SJSA1 (cell line): ENCODE results near the gene ZDHHC11. TPM values are rescaled to one million over a fixed set of nuclear protein-coding genes. Genes with fewer than 3 reads are reported as not detected.
"Not testable (repeated sequence)": the region's sequence is repeated elsewhere in the genome, so short reads cannot be mapped to it uniquely, and the experiment has no call there.

ENCODE experiments used
- DNase-seq, 2 experiments: peaks; one replicate each; pipeline ENCODE4 v3.0.0-alpha.2; 2015 to 2020; ENCODE audit warnings: low spot score in 2 of 2, low read depth in 1 of 2
- H3K27ac ChIP-seq: fragments of 250-450 bp; sonication (Bioruptor Pico); 2 replicates; pipeline ENCODE4 v1.5.1; 2020; ENCODE audit warnings: mild to moderate bottlenecking, moderate library complexity
- H3K27me3 ChIP-seq: fragments of 250-450 bp; sonication (Bioruptor Pico); replicated peaks from 2 replicates; pipeline ENCODE4 v1.5.1; 2020; ENCODE audit warnings: mild to moderate bottlenecking, moderate library complexity
- H3K36me3 ChIP-seq: fragments of 250-450 bp; sonication (Bioruptor Pico); 2 replicates; pipeline ENCODE4 v1.5.1; 2020; ENCODE audit warnings: mild to moderate bottlenecking
- H3K4me1 ChIP-seq: fragments of 250-450 bp; sonication (Bioruptor Pico); replicated peaks from 2 replicates; pipeline ENCODE4 v1.6.1; 2021; ENCODE audit warnings: mild to moderate bottlenecking
- H3K4me3 ChIP-seq: fragments of 250-450 bp; sonication (Bioruptor Pico); 2 replicates; pipeline ENCODE4 v1.5.1; 2020; ENCODE audit warnings: mild to moderate bottlenecking
- H3K9me3 ChIP-seq: fragments of 250-450 bp; sonication (Bioruptor Pico); replicated peaks from 2 replicates; pipeline ENCODE4 v1.5.1; 2020; ENCODE audit warnings: mild to moderate bottlenecking
- total RNA-seq: library from RNA; depleted of rRNA; stranded (reverse); fragments of >200 nt; shearing (Covaris generic); gene quantifications from 2 replicates; pipeline ENCODE4 v1.2.3, GENCODE V29; 2014

ZDHHC11 gene
- total RNA-seq, 1 experiment from 2014 or later, result 0.05 TPM

GRCh38 chr5:807719-808514 lies 42.9 kb downstream of the ZDHHC11 start:
- DNase-seq, result peak in 1 of 2 experiments; percentile 29
- not testable (repeated sequence) for H3K36me3 ChIP-seq, H3K9me3 ChIP-seq, H3K4me1 ChIP-seq, H3K4me3 ChIP-seq, H3K27me3 ChIP-seq, H3K27ac ChIP-seq

DNA sequence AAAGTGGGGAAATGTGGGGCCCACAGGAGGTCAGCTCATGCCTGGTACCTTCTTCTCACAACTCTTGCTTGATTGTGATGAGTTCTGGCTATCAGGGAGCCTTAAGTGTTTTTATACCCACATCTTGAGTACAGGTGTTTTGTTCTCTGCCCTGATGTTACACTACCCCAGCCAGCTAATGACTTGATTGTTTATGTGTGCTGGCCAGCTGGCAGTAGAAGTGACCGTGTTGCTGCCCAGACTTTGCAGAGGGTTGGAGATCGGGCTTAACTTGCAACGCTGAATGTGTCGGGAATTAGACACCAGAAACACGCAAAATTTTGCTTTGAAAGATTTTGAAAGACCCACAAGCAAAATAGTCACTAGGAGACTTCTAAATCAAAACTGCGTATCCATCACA lies 49.3 kb downstream of the ZDHHC11 start:
- H3K9me3 ChIP-seq, result no peaks in the 10 kb centered on the region
- no peaks in the 10 kb centered on the region for H3K36me3 ChIP-seq
- no peak overlapping the region for H3K4me3 ChIP-seq
- no peak overlapping the region for H3K27ac ChIP-seq
- peaks cover 9% of the 10 kb centered on the region for H3K27me3 ChIP-seq
- peak in 1 of 2 experiments; percentile 34 for DNase-seq
- no peaks in the 10 kb centered on the region for H3K4me1 ChIP-seq

DNA sequence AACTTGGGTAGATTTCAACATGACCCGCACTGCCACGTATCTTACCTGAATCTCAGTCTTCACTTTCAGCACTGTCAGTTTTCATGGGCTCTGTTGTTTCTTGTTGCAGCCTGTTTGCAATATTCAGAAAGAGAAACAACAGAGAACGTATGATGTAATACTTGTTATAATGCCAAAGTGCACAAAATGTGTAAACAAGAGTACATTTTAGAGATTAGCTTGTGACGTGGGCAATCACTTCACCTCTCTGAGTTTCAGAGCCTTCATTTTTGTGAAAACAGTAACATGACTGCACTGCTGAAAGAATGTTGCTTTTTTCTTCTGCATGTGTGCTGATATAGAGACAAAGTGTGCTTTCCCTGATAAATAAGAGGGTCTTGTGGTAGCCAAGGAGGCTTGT lies 49.7 kb downstream of the ZDHHC11 start:
- H3K27me3 ChIP-seq, DNase-seq, H3K4me3 ChIP-seq, H3K36me3 ChIP-seq, H3K4me1 ChIP-seq, H3K9me3 ChIP-seq, H3K27ac ChIP-seq: not testable (repeated sequence)

- not testable (repeated sequence) for DNase-seq, H3K36me3 ChIP-seq, H3K4me1 ChIP-seq, H3K27me3 ChIP-seq, H3K9me3 ChIP-seq, H3K27ac ChIP-seq, H3K4me3 ChIP-seq
Measured at GRCh38 chr5:798505-799138, 52.2 kb downstream of the ZDHHC11 start.

DNA sequence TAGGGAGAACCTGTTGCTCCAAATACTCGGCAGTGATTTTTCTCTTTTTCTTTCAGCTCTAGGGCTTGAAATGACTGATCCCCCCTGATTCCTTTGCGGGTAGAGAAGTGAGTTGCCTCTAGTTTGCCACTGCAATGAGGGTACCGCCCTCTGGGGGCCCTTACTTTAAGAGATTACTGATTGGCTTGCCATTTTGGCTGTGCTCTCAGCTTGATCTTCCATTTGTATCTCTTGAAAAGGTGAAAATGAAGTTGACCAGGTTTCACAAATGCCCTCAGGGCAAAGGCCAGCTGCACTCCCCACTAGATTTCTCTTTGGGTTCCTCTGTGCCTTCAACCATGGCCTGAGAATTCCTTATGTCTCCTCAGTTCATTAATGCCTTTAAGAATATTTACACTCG lies 52.8 kb downstream of the ZDHHC11 start:
- not testable (repeated sequence) for H3K27ac ChIP-seq, DNase-seq, H3K4me1 ChIP-seq, H3K36me3 ChIP-seq, H3K4me3 ChIP-seq, H3K9me3 ChIP-seq
- peaks cover 11% of the 10 kb centered on the region for H3K27me3 ChIP-seq

GRCh38 chr5:795873-796272 lies 54.9 kb downstream of the ZDHHC11 start:
- not testable (repeated sequence) for H3K9me3 ChIP-seq, H3K4me3 ChIP-seq, H3K4me1 ChIP-seq, H3K36me3 ChIP-seq, H3K27ac ChIP-seq
- peaks cover 10% of the 10 kb centered on the region for H3K27me3 ChIP-seq
- DNase-seq, result peak in 1 of 2 experiments; percentile 32

GRCh38 chr5:794948-795347 lies 55.8 kb downstream of the ZDHHC11 start:
- H3K4me1 ChIP-seq, H3K36me3 ChIP-seq, H3K9me3 ChIP-seq, DNase-seq, H3K4me3 ChIP-seq, H3K27ac ChIP-seq: not testable (repeated sequence)
- peaks cover 12% of the 10 kb centered on the region for H3K27me3 ChIP-seq

DNA sequence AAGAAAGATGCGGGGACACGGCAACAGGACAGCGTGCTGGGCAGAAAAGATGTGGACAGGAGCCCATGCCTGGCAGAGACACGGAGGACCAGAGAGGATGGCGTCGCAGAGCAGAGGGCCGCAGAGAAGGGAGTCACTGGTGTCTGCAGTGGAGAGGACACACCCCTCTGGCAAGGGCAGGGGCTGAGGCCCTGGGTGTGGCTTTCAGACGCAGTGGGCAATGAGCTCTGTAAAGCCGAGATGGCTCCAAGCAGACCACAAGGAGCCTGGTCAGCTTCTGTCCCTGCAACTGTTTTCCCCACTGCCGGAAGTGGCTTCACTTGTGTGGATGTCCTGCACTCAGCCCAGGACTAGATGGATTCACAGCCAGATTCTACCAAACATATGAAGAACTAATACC lies 62.1 kb downstream of the ZDHHC11 start:
- peaks cover 28% of the 10 kb centered on the region for H3K27me3 ChIP-seq
- not testable (repeated sequence) for H3K9me3 ChIP-seq, H3K4me3 ChIP-seq, H3K27ac ChIP-seq, H3K4me1 ChIP-seq, H3K36me3 ChIP-seq
- peak in 1 of 2 experiments; percentile 40 for DNase-seq

DNA sequence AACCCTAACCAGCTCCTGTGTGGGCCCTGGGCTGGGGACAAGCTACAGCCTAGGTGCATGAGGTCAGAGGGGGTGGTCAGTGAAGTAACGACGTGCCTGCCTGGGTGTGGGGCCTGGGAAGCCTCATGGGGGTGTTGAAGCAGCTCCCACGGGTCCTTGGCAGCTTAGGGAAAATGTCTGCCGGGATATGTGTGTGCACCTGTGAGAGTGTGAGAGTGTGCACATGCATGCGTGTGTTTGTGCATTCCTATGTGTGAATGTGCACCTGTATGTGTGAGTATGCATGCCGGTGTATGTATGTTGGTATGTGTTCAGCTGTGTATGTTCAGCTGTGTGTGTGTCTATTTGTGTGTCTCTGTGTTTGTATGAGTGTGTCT lies 62.9 kb downstream of the ZDHHC11 start:
- not testable (repeated sequence) for H3K27ac ChIP-seq, H3K4me3 ChIP-seq, DNase-seq, H3K9me3 ChIP-seq, H3K4me1 ChIP-seq, H3K36me3 ChIP-seq
- peaks cover 23% of the 10 kb centered on the region for H3K27me3 ChIP-seq

- H3K4me3 ChIP-seq, result not testable (repeated sequence)
- peaks cover 21% of the 10 kb centered on the region for H3K27me3 ChIP-seq
Measured at GRCh38 chr5:787224-787856, 63.4 kb downstream of the ZDHHC11 start.

GRCh38 chr5:785181-785705 lies 65.5 kb downstream of the ZDHHC11 start:
- H3K27me3 ChIP-seq, result peaks cover 17% of the 10 kb centered on the region
- H3K4me3 ChIP-seq, H3K36me3 ChIP-seq, H3K4me1 ChIP-seq, H3K27ac ChIP-seq, H3K9me3 ChIP-seq, DNase-seq: not testable (repeated sequence)

More at GRCh38 chr5:787224-787856, 63.4 kb downstream of the ZDHHC11 start:
- H3K4me1 ChIP-seq, DNase-seq, H3K36me3 ChIP-seq, H3K27ac ChIP-seq, H3K9me3 ChIP-seq: not testable (repeated sequence)

- not testable (repeated sequence) for H3K36me3 ChIP-seq, H3K4me1 ChIP-seq, H3K9me3 ChIP-seq, H3K27ac ChIP-seq
- peak within 1 kb of the TSS; percentile 24; the same call in 1 of the 2 replicates for H3K4me3 ChIP-seq
- peak in 1 of 2 experiments; percentile 68 for DNase-seq
- H3K27me3 ChIP-seq, result peaks cover 17% of the 10 kb centered on the region
Measured at GRCh38 chr5:784428-785177, 66.2 kb downstream of the ZDHHC11 start, which contains the start of gene ZDHHC11B. ZDHHC11B (minus strand) TSS chr5:784729; CDS start chr5:766919, 17,810 bp downstream.

GRCh38 chr5:783881-784427 lies 66.8 kb downstream of the ZDHHC11 start:
- H3K27ac ChIP-seq, H3K4me1 ChIP-seq, H3K36me3 ChIP-seq, H3K4me3 ChIP-seq, H3K9me3 ChIP-seq: not testable (repeated sequence)
- peak in 1 of 2 experiments; percentile 58 for DNase-seq
- peaks cover 17% of the 10 kb centered on the region for H3K27me3 ChIP-seq
